Measurements from ENCODE around the gene HSPG2.
"Not testable (repeated sequence)": the region's sequence is repeated elsewhere in the genome, so short reads cannot be mapped to it uniquely, and the experiment has no call there.

Gene HSPG2

DNA sequence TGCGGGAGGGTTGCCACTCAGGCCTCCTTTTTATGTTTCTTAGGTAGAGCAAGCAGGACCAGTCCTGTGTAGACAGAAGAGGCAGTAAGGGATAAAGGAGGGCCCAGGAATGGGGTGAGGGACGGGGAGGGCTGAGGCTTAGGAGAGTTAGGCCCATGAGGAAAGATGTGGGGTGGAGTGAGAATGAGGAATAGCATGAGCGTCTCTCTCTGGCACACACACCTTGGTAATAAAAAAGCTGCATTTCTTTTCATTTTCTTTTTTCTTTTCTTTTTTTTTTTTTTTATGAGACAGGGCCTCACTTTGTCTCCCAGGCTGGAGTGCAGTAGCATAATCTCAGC is 7.6 kb upstream of the HSPG2 start:
- Mint-ChIP-seq H3K27ac (no peak overlapping the region), H3K27me3 (peaks cover 2% of the 10 kb centered on the region), H3K36me3 (ENCODE audit: low read depth) (no peaks in the 10 kb centered on the region), H3K4me3 (no peak overlapping the region), H3K4me1 (ENCODE audit: low read depth) (peaks cover 29% of the 10 kb centered on the region), H3K9me3 (no peaks in the 10 kb centered on the region)
- intact Hi-C loops (cut with micrococcal nuclease), result no loop called here

DNA sequence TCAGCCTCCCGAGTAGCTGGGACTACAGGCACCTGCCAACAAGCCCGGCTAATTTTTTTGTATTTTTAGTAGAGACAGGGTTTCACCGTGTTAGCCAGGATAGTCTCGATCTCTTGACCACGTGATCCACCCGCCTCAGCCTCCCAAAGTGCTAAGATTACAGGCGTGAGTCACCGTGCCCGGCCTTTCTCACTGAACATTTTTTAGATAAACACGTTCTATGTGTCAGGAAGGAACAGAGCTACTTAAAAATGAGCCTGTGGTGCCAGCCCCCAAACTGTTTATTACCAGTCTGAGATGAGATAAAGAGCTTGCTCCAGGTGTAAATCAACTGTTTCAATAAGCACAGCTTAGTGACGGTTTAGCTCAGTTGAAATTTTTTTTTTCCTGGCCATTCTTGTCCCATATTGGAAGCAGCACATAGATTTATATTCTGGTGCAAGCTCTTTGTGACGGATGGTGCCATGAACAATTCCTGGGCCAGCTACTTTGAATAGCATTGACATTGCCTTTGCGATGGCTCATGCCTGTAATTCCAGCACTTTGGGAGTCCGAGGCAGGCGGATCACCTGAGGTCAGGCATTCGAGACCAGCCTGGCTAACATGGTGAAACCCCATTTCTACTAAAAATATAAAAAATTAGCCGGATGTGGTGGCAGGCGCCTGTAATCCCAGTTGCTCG is 6.0 kb upstream of the HSPG2 start:
- H3K4me1 Mint-ChIP-seq (ENCODE audit: low read depth), result peaks cover 45% of the 10 kb centered on the region
- H3K36me3 Mint-ChIP-seq (ENCODE audit: low read depth); intact Hi-C loops (cut with micrococcal nuclease); H3K9me3 Mint-ChIP-seq; H3K27me3 Mint-ChIP-seq; H3K4me3 Mint-ChIP-seq; H3K27ac Mint-ChIP-seq: not testable (repeated sequence)

DNA sequence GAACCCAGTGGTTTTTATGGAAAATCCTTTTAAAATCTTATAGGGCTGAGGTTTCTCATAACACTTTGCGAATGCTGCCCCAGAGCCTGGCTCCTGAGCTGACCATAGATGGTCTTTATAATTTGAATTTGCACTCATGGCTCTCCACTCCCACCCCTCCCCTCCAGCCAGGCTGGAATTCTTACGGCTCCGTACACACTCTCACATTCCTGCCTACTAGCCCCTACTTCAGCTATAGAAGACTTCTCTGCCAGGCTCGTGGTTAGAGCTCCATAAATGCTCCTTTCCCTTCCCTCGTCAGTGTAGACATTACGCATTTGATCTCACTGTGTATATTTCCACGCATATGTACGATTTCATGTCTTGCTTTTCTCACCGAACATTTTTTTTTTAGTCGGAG is 5.4 kb upstream of the HSPG2 start:
- no peaks in the 10 kb centered on the region for H3K9me3 Mint-ChIP-seq
- no peaks in the 10 kb centered on the region for H3K36me3 Mint-ChIP-seq (ENCODE audit: low read depth)
- peaks cover 6% of the 10 kb centered on the region for H3K27me3 Mint-ChIP-seq
- intact Hi-C loops (cut with micrococcal nuclease), result no loop called here
- H3K27ac Mint-ChIP-seq, result no peak overlapping the region
- H3K4me3 Mint-ChIP-seq, result no peak overlapping the region
- H3K4me1 Mint-ChIP-seq (ENCODE audit: low read depth), result peaks cover 51% of the 10 kb centered on the region

DNA sequence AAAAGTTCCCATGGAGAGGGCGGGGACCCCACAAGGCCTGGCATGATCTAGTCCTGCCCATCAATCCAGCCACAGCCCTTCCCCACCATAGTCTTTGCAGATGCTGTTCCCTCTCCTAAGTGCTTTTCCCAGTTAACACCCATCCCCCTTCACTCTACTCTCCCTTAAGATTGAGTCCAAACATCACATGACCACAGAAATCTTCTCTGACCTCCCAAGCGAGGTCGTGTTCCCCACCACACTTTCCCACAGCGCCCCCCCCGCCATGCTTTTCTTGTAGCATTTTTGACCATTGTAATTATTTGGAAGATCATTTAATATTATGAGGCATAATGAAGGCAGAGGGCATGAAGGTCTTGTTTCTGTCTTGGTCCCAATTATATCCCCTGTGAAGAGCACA is 4.3 kb upstream of the HSPG2 start:
- H3K27me3 Mint-ChIP-seq, result peaks cover 10% of the 10 kb centered on the region
- H3K9me3 Mint-ChIP-seq, result no peaks in the 10 kb centered on the region
- H3K36me3 Mint-ChIP-seq (ENCODE audit: low read depth), result no peaks in the 10 kb centered on the region
- H3K4me3 Mint-ChIP-seq, result no peak overlapping the region
- no peak overlapping the region for H3K27ac Mint-ChIP-seq
- intact Hi-C loops (cut with micrococcal nuclease), result no loop called here
- peaks cover 51% of the 10 kb centered on the region for H3K4me1 Mint-ChIP-seq (ENCODE audit: low read depth)

DNA sequence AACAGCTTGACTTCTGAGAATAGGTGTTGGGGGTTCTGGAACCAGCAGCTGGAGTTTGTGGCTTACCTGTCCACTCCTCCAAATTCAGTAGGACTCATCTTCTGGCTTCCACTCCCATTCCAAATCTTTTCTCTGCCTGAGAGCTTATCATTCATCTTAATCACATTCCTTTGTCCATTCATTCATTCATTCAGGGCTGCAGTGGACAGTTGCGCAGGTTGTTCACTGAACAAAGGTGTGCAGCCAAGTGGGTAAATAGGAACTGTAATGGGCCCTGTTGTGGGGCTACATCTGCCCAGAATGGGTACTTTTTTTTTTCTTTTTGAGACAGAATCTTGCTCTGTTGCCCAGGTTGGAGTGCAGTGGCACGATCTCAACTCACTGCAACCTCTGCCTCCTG is 3.4 kb upstream of the HSPG2 start:
- peaks cover 19% of the 10 kb centered on the region for H3K27me3 Mint-ChIP-seq
- peak overlapping the region; percentile 63 for H3K27ac Mint-ChIP-seq
- intact Hi-C loops (cut with micrococcal nuclease), result no loop called here
- no peak overlapping the region for H3K4me3 Mint-ChIP-seq
- H3K36me3 Mint-ChIP-seq (ENCODE audit: low read depth), result peaks cover 2% of the 10 kb centered on the region
- H3K9me3 Mint-ChIP-seq, result no peaks in the 10 kb centered on the region
- H3K4me1 Mint-ChIP-seq (ENCODE audit: low read depth), result peaks cover 60% of the 10 kb centered on the region

DNA sequence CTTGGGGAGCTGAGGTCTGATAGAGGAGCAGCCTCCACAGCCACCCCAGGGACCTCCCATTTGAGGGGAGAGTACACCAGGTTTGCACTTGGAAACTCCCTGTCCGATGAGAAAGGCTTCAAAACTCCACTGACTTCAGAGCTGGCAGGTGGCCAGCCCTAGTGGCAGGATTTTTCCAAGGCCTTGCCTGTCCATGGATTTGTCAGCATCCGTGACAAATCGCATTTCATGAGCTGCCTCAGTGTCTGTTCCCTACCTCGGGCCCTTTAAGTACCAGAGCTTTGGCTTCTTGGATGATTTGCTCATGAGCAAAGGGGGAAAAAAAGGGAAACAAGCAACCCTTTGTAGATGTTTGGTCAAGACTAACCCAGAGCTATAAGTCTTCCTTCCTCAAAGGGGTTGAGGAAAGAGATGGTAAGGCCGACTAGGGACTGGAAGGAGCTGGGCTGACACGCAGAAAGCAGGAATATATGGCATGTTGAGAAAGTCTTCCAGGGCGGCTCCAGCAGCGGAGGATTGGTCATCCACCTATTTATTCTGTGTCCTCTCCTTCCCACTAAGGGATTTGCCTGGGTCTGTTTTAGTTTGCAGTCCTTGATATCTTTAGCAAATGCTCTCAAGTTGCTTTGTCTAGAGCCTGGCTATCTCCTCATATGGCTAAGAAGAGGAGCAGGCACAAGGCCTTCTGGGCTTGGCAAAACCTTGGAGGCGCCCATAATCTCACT is 2.7 kb upstream of the HSPG2 start:
- Mint-ChIP-seq H3K27me3 (peaks cover 22% of the 10 kb centered on the region), H3K36me3 (ENCODE audit: low read depth) (peaks cover 5% of the 10 kb centered on the region), H3K27ac (peak overlapping the region; percentile 63), H3K9me3 (no peaks in the 10 kb centered on the region), H3K4me3 (no peak overlapping the region), H3K4me1 (ENCODE audit: low read depth) (peaks cover 64% of the 10 kb centered on the region)
- intact Hi-C loops (cut with micrococcal nuclease), result no loop called here

DNA sequence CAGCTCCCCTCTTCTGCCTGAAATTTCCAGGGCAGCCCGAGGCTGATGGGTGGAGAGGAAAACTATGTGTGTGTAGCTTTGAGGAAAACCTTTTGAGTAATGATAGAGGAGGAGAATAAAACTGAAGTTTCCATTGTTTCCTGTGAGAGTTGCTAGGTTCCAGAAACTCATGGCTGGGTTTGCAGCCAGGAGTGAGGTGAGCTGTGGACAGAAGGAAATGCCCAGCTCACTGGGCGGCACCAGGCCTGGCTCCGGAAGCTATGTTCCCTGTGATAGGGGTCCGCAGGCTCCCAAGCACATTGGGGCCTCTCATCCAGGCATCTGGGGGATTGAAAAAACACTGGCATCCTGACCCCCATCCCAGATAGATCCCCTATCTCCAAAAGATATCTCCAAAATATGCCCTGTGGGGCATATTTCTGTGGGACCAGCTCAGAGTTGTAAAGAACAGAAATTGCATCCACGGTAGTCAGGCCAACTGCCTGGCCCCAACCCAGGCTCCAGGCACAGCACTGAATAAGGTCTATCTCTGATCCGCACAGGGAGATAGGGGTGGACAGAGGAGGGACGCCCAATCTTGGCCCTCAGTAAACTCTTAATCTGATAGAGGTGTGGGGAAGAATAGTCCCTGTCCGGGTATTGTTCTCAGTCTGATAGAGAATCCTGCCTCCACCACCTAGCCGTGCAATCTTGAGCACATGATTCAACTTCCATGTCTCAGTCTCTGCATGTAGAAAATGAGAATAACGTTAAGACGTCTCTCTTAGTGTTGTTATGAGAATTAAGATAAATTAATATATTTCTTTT is 1.8 kb upstream of the HSPG2 start:
- Mint-ChIP-seq H3K9me3 (no peaks in the 10 kb centered on the region), H3K27ac (peak overlapping the region; percentile 63), H3K27me3 (peaks cover 24% of the 10 kb centered on the region), H3K4me1 (ENCODE audit: low read depth) (peaks cover 68% of the 10 kb centered on the region), H3K4me3 (no peak overlapping the region), H3K36me3 (ENCODE audit: low read depth) (peaks cover 5% of the 10 kb centered on the region)
- intact Hi-C loops (cut with micrococcal nuclease), result no loop called here

DNA sequence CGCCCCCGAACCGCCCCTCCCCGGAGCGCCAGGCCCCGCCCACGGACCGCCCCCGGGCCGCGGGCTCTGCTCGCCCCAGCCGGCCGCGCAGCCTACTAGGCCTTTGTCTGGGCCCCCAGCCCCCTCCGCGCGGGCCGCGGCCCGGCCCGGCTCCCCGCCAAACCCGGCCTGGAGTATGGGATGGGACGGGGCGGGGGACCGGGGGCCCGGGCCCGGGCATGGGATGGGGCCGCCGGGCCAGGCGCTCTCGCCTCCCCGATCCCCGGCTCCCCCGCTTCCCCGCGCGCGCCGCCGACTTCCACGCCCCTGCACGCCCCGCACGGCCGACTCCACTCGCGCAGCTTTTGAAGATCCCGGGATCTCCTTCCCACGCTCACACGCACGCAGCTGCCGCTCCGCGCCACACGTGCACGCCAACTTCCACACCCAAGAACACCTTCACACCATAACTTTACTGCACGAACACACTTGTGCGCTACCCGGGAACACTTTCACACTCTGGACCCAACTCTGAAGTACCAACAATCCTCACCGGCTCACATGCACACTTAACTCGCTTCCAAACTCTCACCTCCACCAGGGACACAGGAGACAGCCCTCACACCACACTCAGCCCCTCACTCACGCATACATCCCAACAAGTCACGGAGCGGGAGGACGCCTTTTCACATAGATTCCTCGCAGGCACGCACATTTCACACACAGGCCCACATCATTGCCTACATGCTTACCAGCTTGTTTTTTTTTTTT is 437 bp upstream of the HSPG2 start:
- Mint-ChIP-seq H3K27ac (peak overlapping the region; percentile 89), H3K36me3 (ENCODE audit: low read depth) (peaks cover 5% of the 10 kb centered on the region), H3K4me3 (peak overlapping the region; percentile 79), H3K4me1 (ENCODE audit: low read depth) (peaks cover 79% of the 10 kb centered on the region), H3K27me3 (peaks cover 24% of the 10 kb centered on the region), H3K9me3 (no peaks in the 10 kb centered on the region)
- intact Hi-C loops (cut with micrococcal nuclease), result no loop called here

DNA sequence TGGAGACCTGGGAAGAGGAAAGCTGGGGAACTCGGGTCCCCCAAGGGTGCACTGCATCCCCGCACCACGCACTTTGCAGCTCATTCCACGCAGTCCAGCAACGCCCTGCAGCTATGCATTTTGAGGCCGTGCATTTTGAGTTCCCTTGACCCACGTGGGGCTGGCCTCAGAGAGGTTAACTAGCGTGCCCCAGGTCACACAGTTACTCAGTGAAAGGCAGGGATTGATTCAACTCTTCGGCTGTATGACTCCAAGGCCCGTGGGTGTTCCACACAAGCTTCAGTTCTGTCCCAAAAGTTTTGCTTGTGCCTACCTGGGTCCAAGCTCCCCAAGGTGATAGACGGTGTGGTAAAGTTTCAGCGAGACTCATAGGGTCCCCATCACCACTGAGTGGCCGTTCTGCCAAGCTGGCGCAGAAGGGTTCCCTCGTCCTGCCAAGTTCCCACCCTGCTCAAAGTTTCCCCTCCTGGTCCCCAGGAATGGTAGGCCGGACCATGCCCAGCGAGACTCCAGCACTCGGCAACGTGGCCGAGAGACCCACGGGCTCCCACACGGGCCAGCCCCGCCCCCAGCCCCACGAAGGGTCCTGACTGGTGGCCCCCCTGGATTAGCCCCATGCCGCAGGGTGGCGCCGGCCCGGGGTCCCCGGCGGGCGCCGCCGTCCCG is 611 bp downstream of the HSPG2 start:
- Mint-ChIP-seq H3K36me3 (ENCODE audit: low read depth) (peaks cover 5% of the 10 kb centered on the region), H3K9me3 (no peaks in the 10 kb centered on the region), H3K27me3 (peaks cover 24% of the 10 kb centered on the region), H3K4me3 (peak overlapping the region; percentile 77), H3K4me1 (ENCODE audit: low read depth) (peaks cover 82% of the 10 kb centered on the region), H3K27ac (peak overlapping the region; percentile 28)
- intact Hi-C loops (cut with micrococcal nuclease), result no loop called here

DNA sequence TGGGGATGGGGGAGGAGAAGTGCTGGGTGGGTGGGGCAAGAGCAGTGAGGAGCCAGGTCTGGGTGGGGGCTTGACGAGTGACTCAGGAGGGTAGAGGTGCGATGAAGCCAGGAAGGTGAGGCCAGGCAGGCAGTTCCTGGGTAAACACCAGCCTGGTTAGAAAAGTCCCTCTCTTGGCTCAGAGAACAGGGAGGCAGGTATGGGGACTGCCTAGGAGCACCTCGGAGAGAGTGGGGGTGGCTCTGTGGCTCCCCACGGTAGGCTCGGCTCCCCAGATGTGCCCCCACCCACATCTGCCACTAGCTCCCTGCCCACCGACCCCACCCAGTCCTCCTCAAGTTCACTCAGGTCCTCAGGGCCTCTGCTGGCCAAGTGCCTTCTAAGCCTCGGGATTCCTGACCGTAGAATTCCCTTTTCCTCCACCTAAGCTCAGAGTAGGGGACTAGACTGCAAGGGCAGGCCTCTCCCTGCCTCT is 1.2 kb downstream of the HSPG2 start:
- peaks cover 5% of the 10 kb centered on the region for H3K36me3 Mint-ChIP-seq (ENCODE audit: low read depth)
- H3K4me1 Mint-ChIP-seq (ENCODE audit: low read depth), result peaks cover 82% of the 10 kb centered on the region

DNA sequence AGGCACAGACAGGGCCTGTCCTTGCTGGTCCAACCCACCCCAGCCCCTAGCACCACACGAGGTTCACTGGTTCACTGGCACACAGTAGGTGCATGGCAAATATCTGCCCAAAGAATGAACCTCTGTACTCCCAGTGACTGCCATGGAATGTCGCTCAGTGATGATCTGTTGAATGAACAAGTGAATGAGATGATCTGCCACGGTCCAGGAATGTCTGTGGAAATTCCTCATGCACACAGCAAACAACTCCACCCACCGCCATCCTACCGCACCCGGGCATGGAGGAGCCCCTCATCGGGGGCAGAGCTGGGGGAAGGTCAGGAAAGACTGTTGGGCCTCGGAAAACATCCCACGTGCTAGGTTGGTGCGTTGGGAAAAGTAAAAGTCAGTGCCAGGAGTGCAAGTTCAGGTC is 1.7 kb downstream of the HSPG2 start:
- Mint-ChIP-seq H3K9me3 (no peaks in the 10 kb centered on the region), H3K27ac (peak overlapping the region; percentile 5), H3K36me3 (ENCODE audit: low read depth) (peaks cover 6% of the 10 kb centered on the region), H3K4me1 (ENCODE audit: low read depth) (peaks cover 82% of the 10 kb centered on the region), H3K4me3 (peak overlapping the region; percentile 77), H3K27me3 (peaks cover 24% of the 10 kb centered on the region)
- intact Hi-C loops (cut with micrococcal nuclease), result no loop called here

More for the DNA sequence above, 1.2 kb downstream of the HSPG2 start:
- Mint-ChIP-seq H3K27ac (peak overlapping the region; percentile 28), H3K4me3 (peak overlapping the region; percentile 77), H3K9me3 (no peaks in the 10 kb centered on the region), H3K27me3 (peaks cover 24% of the 10 kb centered on the region)
- intact Hi-C loops (cut with micrococcal nuclease), result no loop called here

DNA sequence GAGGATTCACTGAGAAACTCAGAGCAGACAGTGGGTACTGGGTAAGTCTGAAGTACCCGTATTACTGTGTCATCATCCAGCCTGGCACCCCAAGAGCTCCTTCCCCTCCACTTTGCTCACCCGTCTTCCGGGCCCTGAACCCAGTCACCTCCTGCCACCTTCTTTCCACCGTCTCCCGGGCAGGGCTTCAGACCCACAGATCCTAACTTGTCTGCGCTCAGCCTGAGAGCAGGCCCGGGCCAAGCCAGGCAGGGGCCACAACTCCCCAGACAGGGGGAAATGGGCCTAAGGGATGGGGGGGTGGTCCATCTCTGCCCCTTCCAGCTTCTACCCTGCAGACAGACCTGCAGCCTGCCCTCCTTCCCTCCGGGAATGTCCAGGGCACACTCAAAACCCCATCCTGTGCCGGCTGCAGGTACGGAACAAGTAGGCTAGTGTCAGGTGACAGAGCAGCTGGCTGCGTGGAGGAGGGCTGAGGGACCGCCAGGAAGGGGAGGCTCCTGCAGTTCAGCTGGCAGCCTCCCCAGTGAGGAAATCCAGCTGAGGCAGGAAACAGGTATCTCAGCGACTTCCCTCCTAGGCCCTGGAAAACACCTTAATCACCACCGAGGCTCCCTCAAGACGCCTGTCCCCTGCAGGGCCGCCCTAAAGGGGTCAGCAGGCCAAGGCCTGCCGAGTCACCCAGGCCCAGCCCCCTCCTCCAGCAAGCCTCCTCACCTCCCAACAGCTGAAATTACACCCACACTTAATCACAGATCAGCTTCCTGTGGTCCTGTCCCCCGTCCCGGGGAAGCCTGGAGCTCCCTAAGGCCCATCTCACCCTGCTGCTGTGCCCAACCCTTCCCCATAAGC is 3.5 kb downstream of the HSPG2 start:
- intact Hi-C loops (cut with micrococcal nuclease), result no loop called here

More for the DNA sequence above, 3.5 kb downstream of the HSPG2 start:
- Mint-ChIP-seq H3K4me1 (ENCODE audit: low read depth) (peaks cover 71% of the 10 kb centered on the region), H3K4me3 (no peak overlapping the region), H3K27ac (no peak overlapping the region), H3K36me3 (ENCODE audit: low read depth) (peaks cover 20% of the 10 kb centered on the region), H3K27me3 (peaks cover 24% of the 10 kb centered on the region), H3K9me3 (no peaks in the 10 kb centered on the region)
